DMS 273 (cell line): Measurements from ENCODE around the gene KIAA1328.

Experiments used
- DNase-seq: peaks from one replicate; lab custom pipeline; 2025; ENCODE audit not compliant: unreplicated experiment; lab: John Stamatoyannopoulos, UW

KIAA1328 gene

DNA sequence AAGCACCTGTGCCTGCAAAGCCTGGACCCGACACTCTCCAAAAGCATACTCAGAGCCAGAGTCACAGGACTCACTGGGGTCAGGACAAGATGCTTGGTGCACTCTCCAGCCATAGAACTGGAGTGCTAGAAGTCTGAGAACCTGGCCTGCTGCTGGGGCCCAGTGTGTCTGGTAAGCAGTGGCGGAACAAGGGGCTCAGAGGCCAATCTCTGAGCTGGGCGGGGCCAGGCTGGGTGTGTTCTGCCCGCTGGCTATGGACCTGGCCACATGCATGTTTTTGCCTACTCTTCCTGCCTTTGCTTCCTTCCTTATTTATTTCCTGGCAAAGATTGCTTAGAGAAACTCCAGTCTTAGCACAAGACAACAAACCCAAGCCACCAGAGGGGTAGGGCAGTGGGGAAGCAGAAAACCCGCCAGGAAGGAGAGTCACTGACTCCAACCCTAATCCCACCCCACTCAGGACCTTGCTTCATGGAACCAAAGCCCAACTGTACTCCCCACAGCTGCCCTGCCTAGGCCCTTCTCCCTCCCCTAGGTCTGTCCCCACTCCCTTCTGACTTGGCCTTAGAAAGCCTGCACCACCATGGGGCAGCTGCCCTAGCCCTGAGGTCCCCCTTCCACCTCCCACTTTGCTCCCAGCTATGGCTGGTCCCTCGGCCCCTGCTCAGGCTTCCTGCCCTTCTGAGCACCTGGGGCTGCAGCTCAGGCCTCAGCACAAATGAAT is 421.1 kb downstream of the KIAA1328 start:
- DNase-seq = no peak

DNA sequence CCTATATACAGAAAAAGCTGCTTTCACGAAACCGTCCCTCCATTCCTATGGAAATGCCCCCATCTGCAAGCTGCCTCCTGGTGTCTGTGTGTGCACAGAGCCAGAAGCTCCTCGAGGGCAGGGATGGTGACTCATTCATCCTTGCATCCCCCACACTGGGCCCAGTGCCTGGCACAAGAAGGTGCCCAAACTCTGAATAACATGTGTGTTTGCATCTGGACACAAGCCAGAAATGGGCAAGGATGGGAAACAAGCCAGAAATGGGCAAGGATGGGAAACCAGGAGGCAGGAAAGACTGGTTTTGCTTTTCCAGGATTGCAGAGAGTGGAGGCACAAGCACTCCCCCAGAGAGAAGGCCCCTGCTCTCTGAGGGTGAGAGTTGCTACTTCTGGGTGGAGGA is 422.8 kb downstream of the KIAA1328 start:
- peak; percentile 50 for DNase-seq

DNA sequence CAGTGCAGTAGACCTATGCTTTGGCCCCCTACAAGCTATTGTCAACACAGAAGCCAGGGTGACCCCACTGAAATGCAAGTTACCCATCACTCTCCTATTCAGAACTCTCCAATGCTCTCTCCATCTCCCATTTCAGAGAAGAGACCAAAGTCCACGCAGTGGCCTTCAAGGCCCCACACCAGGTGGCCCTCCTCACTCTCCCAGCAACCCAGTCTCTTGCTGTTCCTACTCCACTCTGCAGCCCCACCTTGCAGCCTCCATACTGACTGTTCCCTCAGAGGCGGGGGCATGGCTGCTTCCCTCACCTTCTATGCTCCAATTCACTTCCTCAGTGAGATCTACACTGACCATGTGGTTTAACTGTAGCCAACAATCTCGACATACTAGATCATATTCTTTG is 423.4 kb downstream of the KIAA1328 start:
- DNase-seq = no peak

DNA sequence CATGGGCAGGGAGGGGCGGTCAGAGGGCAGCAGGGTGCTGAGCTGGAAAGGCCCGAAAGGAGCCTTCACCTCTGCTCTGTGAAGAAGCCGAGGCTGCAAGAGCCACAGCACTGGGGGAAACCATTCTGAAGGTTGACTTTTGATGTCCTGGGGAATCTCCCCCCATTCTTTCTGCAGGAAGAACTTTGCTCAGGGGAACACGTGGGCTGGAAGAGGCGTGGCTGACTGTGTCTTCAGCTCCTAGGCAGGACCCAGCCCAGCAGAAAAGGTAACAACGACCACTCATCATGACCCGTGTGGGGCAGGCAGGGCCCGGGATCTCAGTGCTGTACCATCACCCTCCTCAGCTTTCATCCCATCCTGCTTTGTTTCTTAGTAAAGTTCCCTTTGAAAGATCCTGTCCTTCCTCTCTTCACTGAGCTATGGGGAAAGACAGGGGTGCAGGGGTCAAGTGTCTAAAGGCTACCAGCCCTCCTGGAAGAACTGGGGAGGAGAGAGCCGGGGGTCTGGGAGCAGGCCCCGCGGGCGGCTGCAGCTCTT is 424.0 kb downstream of the KIAA1328 start:
- DNase-seq = no peak

DNA sequence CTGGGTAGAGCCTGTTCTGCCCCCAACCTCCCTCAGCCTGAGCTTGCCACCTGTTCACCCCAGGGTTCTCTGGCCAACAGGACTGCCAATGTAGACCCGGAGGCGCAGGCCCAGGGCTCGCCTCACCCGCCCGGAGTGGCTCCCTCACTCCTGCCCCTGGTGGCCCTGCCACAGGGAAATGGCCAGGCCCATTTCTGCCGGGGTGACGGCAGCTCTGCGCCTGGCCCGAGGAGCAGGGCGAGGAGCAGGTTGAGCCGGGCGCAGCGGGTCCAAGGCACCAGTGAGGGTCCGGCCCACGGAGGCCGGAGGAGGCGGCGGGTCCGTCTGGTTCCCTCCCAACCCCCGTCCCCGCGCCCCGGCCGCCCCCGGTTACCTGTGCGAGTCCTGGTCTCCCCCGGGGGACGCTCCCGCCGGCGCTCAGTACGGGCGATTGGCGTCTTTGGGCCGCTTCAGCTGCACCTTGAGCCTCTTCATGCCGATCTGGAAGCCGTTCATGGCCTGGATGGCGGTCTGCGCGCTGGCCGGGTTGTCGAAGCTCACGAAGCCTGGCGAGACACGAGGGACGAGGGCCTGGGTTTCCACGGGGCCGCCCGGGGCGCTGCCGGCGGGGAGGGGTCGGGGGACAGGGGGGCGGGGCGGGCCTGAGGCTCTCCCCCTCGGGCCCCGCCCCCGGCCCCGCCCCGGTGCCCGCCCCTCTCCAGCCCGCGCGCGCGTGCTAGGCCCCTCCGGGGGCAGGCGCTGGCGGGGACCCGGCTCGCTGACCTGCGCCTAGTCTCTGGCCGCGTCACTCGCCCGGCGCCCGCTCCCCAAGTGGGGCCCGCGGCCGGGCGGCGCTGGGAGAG is 424.7 kb downstream of the KIAA1328 start:
- DNase-seq = peak; percentile 79

DNA sequence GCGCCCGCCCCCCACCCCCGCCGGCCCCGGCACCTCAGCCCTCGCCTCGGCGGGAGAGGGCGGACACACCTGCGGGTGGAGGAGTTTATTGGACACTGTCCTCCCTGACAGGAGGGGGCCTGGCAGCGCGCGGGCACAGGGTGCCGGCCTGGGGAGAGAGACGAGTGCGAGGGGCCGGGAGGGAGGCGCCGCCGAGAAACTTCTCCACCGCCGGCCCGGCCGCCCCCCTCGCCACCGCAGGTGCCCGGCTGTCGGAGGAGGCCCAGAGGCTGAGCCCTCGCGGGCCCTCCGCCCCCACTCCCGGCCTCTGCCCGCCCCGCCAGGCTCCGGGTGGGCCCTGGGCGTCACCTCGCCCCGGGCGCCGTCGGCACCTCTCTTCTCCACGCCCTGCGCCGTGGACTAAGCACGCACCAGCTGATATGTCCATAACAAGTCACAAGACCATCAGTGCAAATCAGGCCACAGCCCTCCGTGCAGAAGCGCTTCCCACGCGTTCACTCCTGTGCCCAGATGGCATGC is 425.4 kb downstream of the KIAA1328 start:
- peak; percentile 79 for DNase-seq

DNA sequence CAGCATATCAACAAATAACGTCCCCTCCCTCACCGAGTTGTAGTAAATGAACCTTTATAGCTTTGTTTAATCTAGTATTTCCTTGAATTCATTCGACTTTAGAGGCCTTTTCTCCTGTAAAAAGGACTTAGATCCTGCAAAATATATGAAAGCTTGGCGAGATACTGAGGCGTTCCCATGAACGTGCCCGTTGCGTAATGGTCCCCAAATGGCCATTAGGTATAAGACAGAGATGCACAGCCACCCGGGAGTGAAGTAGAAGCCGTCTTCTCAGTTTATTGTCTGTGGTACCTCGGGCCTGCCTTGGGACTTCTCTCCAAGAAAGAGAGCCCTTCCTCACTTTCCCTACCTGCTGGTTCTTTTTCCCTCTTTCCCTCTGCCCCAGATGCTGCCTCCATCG is 426.0 kb downstream of the KIAA1328 start:
- DNase-seq = no peak

DNA sequence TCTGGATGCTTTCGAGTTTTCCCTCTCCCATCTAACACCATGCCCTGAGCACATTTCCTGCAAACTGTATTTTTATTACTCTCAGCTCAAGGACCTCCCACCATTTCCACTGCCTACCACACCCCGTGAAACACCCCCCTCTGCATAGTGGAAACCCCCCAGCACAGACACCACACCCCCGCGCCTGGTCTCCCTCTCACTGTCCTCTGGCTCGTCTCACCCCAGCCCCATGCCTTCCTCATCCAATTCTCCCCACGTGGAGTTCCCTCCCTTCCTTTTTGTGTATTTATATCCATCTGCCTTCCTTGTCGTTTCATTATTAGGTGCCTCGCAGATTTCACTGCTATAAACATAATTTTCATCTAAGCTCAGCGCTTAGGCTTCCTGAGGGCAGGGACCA is 429.2 kb downstream of the KIAA1328 start:
- no peak for DNase-seq

DNA sequence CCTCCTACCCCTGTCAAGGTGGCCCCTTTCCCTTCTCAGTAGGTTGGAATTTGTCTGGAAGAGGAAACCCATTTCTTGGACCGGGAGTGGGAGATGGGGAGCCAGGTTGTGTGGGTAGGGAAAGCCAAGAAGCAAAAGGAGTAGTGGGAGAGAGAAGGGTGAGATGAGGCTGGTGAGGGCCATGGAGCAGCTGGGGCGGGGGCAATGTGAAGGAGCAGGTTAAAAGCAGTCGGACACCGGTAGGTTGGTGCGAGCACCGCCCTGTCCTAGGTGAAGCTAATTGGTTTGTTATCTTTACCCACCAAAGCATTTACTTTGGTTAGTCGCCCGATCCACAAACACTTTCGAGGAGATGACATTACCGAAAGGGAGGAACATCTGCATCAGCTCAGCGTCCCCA is 429.9 kb downstream of the KIAA1328 start:
- DNase-seq = no peak

DNA sequence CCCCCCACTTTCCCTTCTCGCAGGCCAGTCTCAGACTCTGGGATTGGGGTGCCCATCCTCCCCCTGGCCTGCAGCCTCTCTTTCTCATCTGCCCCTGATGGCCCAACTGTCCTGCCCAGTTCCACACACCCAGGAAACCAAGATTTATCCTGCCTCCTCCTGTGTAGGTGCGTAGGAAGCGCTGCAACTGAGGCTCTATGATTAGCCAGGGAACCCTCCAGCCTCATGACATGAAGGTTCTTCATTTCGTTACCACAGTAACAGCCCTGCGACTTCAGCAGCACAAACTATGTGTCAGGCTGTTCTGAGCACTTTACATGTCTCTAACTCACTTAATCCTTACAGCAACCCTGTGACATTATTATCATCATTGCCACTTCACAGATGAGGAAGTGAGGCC is 430.8 kb downstream of the KIAA1328 start:
- no peak for DNase-seq

DNA sequence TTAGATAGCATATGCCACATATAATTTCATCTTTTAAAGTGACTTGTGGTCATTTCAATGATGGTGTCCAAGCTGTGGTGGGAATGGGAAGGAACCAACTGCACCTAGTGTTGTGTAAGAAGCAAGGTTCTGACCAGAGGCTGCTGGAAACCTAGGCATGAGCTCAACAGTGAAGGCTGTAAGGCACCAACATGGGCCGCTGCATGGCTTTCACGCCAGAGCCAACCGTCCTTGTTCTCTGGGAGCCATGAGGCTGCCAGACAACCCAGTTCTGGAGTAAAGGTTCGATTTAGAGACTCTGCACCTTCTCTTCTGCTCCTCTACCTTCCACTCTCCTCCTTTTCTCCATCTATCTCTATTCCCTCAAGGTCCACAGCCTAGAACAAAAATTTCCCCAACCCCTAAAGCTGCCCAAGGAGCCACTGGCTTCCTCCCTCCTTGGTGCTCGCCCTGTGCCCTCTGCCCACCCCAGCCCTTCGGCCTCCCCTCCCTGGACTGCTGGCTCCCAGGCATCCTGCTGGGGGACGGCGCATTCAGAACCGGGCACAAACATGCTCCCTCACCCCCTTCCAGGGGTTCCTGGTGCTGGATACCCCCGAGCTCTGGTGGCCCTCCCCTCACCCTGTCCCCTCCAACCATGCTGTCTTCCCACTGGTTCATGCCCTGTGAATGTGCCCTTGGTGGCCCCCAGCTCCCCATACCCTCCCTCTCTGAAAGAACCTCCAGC is 431.6 kb downstream of the KIAA1328 start:
- DNase-seq = no peak

DNA sequence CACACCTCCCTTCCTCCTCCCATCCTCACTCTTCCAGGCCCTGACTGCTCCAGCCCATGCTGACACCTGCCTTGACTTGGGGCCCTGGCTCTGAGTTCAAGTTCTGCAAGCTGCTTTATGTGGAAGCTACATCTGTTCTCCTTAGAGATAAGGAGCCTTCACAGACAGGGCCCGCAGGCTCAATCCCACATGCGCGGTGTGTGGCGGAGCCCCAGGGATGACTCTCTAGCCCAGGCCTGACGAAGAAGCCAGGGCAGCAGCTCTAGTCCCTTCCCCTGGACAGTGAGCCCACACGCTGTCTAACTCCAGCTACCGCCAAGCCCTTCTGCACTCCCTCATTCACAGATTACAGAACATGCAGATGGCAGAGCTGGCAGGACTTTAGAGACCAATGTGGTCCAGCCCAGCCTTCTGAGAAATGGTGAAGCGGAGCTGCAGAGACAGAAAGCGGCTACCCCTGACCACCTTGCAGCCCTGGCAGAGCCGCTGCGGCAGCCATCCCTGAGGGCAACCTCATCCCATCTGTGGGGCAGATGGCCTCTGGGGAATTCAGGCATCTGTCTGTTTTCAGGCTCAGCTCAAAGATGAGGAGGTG is 432.4 kb downstream of the KIAA1328 start:
- DNase-seq = peak; percentile 79

DNA sequence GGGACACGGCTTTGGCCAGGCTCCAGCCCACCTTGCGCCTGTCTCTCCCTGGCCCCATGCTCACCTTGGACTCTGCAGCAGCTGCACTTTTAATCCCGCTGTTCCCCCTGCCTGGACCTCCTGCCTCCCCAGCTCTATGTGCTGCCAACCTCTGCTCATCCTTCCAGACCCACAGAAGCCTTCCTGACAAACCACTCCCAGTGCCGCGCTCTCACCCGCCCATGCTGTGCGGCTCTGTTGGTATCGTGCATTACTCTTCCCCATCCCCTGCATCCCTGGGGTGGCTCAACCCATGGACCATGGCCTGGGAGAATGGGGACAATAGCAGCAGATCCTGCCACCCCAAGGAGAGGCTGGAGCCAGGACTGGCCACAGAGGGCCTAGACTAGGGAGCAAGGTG is 433.1 kb downstream of the KIAA1328 start:
- peak; percentile 50 for DNase-seq

DNA sequence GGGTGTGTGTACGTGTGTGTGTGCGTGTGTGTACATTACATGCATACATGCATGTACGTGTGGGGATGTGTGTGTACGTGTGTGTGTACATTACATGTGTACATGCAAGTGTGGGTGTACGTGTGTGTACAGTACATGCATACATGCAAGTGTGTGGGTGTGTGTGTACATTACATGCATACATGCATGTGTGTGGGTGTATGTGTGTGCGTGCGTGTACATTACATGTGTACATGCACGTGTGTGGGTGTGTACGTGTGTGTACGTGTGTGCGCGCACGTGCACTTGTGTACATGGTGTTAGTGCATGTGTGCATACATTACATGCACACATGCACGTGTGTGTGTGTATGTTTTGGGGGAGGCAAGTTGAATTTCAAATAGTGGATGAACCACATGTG is 436.0 kb downstream of the KIAA1328 start:
- DNase-seq = no peak

DNA sequence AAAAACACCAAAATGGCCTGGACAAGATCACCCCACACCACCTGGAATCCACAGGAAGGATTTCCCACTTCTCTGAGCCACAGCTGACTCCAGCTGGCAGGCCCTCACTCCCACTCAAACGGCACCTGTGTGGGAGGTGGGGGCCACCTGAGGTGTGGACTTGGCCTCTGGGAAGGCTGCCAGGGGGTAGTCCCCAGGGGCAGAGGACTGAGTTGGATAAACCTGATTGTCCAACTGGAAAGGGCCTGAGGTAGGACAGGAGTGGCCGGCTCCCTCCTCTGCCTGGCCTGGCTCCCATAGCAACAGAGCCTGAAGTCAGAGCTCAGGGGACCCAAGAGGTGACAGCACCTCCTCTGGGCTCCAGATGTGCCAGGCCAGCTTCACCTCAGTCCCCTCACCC is 436.5 kb downstream of the KIAA1328 start:
- DNase-seq = no peak

DNA sequence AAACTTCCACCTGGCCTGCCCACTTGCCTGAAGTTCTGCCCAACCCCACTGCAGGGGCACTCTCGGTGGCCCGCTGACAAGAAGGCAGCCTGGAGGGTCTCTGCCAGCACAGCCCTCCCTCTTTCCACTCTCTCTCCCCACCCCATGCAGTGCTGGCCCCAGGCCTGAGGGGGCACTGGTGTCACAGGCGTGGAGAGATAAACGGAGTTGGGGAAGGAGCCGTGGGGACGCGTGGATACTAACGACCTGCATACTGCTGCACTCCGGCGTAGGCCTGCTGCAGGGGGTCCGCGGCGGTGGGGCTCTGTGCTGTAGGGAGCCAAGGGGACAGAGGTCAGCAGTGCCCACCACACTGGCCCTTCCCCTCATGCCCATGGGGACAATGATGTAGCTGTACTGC is 437.4 kb downstream of the KIAA1328 start:
- DNase-seq = peak; percentile 62

DNA sequence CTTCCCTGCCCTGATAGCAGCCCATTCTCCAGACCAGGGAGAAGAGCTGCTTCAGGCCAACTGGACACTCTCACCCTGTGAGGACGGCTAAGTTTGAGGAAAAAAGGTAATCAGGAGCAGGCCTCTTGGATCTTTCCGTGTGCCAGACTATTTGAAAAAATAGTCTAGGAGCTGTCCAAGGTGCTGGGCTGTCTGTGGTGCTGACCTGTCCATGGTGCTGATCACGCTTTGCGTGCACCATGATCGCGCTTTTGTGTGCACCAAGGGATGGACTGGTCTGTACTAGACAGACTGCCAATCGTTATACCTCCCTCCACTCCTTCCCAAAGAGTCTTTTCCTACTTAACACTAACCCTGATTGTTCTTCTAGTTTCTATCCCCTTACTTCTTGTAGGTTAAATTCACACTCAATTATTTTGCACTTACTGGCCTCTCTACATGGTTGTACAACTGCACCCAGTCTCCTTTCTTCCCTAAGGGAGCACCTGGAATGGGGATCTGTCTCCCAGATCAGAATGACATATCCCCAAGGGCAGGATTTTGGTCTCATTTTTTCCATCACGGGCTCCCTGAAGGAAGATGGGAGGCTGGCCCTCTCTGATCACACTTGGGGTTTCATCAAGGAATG is 441.2 kb downstream of the KIAA1328 start:
- peak; percentile 80 for DNase-seq

DNA sequence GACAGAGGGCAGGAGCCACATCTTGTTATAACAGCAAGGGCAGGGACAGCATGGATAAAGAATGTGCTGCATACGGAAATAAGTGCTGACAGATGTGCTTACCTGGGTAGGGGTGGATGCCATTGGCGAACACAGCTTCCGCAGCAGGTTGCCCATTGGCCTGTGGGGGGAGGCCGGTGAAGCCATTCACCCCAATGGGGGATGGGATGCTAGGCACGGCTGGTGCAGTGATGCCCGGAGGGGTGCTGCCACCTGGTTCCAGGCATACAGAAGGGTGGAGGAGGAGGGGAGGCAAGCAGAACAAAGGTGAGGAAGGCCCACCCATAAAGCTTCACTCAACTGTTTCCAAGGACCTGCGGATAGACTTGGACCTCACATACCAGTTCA is 441.7 kb downstream of the KIAA1328 start:
- no peak for DNase-seq

DNA sequence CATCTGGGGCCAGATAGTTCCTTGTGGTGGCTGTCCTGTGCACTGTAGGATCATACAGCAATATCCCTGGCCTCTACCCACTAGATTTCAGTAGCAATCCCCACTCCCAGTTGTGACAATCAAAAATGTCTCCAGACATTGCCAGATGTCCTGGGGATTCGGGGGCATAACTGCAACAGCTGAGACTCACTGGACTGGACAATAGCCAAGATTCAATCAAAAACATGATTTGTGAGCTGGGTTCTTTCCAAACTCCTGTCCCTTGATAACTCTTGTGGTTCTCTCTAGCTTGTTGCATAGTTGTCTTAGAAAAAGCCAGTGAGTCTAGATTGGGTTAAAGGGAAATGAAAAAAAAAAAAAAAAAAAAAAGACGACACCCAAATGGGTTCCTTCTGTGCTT is 443.3 kb downstream of the KIAA1328 start:
- DNase-seq = peak; percentile 94

DNA sequence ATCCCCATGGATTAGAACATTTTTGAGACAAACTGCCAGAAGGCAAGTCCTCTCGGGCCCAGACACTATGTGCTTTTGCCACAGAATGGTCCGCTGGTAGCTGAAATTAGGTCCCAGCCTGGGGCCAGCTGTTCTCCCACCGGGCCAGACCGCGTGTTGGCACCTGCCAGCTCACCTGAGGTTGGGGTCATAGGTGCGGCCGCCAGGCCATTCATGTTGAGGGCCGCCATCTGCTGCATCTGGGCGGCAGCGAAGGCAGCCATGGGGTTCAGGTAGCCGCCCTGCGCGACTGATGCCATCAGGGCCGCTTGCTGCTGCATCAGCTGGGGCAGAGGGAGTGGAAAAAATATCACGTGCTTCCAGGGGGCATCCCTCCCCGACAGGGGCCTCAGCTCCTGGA is 443.9 kb downstream of the KIAA1328 start:
- DNase-seq = peak; percentile 58
